ENCODE results near the gene TMEM117.
A peak's percentile ranks its signal among the peaks of the same experiment; 100 is the strongest.

Gene TMEM117

GRCh38 chr12:43824207-43824775 lies 11.6 kb upstream of the TMEM117 start:
- TF ChIP-seq, protein P1, sequence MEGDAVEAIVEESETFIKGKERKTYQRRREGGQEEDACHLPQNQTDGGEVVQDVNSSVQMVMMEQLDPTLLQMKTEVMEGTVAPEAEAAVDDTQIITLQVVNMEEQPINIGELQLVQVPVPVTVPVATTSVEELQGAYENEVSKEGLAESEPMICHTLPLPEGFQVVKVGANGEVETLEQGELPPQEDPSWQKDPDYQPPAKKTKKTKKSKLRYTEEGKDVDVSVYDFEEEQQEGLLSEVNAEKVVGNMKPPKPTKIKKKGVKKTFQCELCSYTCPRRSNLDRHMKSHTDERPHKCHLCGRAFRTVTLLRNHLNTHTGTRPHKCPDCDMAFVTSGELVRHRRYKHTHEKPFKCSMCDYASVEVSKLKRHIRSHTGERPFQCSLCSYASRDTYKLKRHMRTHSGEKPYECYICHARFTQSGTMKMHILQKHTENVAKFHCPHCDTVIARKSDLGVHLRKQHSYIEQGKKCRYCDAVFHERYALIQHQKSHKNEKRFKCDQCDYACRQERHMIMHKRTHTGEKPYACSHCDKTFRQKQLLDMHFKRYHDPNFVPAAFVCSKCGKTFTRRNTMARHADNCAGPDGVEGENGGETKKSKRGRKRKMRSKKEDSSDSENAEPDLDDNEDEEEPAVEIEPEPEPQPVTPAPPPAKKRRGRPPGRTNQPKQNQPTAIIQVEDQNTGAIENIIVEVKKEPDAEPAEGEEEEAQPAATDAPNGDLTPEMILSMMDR (conservative IDR thresholded peaks at IDR 0.05; ENCODE audit: low read depth, low read length): no peak
- no peak for DNase-seq (ENCODE audit: low read depth)
- no peak overlapping the region for H3K4me3 ChIP-seq (ENCODE audit: low read depth, low read length)

- TF ChIP-seq, protein P1 (conservative IDR thresholded peaks at IDR 0.05; ENCODE audit: low read depth, low read length): no peak
- H3K4me3 ChIP-seq (ENCODE audit: low read depth, low read length): no peak overlapping the region
- DNase-seq (ENCODE audit: low read depth): no peak
Measured at GRCh38 chr12:43826681-43827080, 9.2 kb upstream of the TMEM117 start.

GRCh38 chr12:43827093-43827492 lies 8.8 kb upstream of the TMEM117 start:
- DNase-seq (ENCODE audit: low read depth): no peak
- TF ChIP-seq, protein P1 (conservative IDR thresholded peaks at IDR 0.05; ENCODE audit: low read depth, low read length): no peak
- no peak overlapping the region for H3K4me3 ChIP-seq (ENCODE audit: low read depth, low read length)

DNA sequence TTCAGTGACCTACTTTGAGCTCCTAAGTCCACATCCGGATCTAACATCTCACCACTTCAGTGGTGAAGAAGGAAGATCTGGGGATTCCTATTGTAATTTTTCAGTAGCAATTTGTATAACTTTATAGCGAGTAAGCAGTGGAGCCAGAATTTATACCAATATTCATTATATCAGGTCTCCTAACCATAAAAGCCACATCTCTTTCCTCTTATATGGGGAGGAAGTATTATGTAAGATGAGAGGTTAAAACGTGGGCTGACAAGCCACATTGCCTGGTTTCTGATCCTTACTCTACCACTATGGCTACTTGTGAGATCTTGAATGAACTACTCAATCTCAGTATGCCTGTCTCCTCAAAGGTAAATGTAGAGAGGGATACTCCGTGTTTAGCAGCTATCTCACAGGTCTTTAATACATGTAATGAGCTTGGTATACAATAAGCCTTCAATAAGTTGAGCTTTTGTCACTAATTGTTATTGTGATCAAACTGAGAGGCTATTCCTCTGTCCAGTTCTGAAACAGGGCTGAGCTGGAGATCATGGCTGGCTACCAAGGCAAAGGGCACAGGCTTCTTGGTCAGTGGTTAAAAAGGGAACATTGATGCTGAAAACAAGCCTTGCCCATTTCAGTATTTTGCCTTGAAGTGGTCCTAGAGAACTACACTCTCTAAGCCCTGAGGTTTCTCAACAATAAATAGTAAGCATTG lies 3.3 kb upstream of the TMEM117 start:
- H3K4me3 ChIP-seq (ENCODE audit: low read depth, low read length): no peak overlapping the region
- TF ChIP-seq, protein P1 (conservative IDR thresholded peaks at IDR 0.05; ENCODE audit: low read depth, low read length): no peak
- no peak for DNase-seq (ENCODE audit: low read depth)

DNA sequence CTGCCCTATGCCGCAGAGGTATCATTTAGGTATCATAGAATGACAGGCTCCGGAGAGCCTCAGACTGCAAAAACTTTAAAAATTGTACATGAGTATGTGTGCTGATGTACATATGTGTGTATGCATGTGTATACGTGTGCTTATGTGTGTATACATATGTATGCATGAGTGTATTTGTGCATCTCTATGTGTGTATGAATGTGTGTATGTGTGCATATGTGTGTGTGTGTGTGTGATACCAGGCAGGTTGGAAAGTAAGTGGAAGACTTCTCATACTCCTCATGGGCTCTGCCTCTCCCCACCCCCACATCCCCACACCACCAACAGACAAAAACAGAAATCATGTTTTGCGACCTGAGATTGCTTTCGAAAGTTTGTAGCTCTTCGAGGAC lies 621 bp upstream of the TMEM117 start:
- TF ChIP-seq, protein P1 (conservative IDR thresholded peaks at IDR 0.05; ENCODE audit: low read depth, low read length): no peak
- H3K4me3 ChIP-seq (ENCODE audit: low read depth, low read length): peak overlapping the region; percentile 74
- DNase-seq (ENCODE audit: low read depth): peak; percentile 26

- TF ChIP-seq, protein P1 (conservative IDR thresholded peaks at IDR 0.05; ENCODE audit: low read depth, low read length): no peak
- peak; percentile 48 for DNase-seq (ENCODE audit: low read depth)
- H3K4me3 ChIP-seq (ENCODE audit: low read depth, low read length): peak overlapping the region; percentile 74
Measured at GRCh38 chr12:43836475-43836989, 651 bp downstream of the TMEM117 start.

- DNase-seq (ENCODE audit: low read depth): no peak
- TF ChIP-seq, protein P1 (conservative IDR thresholded peaks at IDR 0.05; ENCODE audit: low read depth, low read length): no peak
Measured at GRCh38 chr12:43840338-43840737, 4.5 kb downstream of the TMEM117 start.

More at GRCh38 chr12:43840338-43840737, 4.5 kb downstream of the TMEM117 start:
- H3K4me3 ChIP-seq (ENCODE audit: low read depth, low read length): no peak overlapping the region
